KOPT-K1 (cell line): ENCODE measurements around the gene XXYLT1.
A peak's percentile ranks its signal among the peaks of the same experiment; 100 is the strongest.

Experiments
- H3K27ac ChIP-seq: fragments of 200-600 bp; sonication (generic); 2 replicates; pipeline ENCODE4 v1.5.1; 2016; ENCODE audit warnings: antibody characterized with exemption, mild to moderate bottlenecking, low read depth, low read length; ENCODE audit not compliant: poor library complexity, severe bottlenecking
- H3K36me3 ChIP-seq: fragments of 200-600 bp; sonication (generic); 2 replicates; pipeline ENCODE4 v1.5.1; 2017; ENCODE audit warnings: antibody characterized with exemption, mild to moderate bottlenecking, low read length, moderate library complexity; ENCODE audit not compliant: insufficient read depth
- H3K9me3 ChIP-seq: fragments of 200-600 bp; sonication (generic); 2 replicates; pipeline ENCODE4 v1.5.1; 2017; ENCODE audit warnings: antibody characterized with exemption, low read length, mild to moderate bottlenecking; ENCODE audit not compliant: insufficient read depth, poor library complexity, severe bottlenecking

The XXYLT1 gene

DNA sequence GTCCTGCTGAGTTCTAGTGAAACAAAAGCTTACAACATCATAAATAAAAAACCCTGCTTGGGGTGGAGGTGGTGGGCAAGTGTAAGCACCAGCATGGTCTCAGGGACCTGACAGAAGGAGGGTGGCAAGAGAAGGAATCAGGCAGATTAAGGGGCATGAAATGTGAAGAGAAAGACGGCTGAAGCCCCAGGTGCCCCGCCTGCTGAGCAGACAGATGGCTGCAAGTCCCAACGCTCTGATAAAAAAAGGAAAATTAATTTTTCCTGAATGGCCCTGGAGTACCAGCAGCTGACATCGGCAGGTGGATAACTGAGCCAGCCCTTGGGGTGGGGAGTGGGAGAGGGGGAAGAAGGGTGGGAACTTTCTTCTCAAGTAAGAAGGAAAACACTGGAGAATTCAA lies 137.9 kb downstream of the XXYLT1 start:
- Histone ChIP-seq H3K27ac (no peak overlapping the region), H3K36me3 (no peaks in the 10 kb centered on the region), H3K9me3 (no peaks in the 10 kb centered on the region)

DNA sequence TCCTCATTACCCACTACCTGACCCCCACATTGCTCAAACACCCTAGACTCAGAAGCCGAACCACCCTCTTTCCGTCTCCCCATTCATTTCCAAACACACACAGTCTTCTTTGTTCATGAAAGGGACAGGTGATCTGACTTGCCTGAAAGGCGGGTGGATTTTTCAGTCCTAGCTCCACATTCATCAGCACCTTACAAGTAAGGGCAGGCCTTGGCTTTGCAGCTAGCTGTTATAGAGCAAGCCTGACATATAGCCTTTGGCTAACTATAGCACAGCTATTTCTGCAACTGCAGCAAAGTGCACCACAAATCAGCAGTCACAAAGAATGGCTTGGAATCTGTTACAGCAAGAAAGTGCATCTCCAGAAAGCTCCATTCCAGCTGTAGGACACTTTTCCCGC lies 139.8 kb downstream of the XXYLT1 start:
- Histone ChIP-seq H3K27ac (no peak overlapping the region), H3K9me3 (no peaks in the 10 kb centered on the region), H3K36me3 (no peaks in the 10 kb centered on the region)

DNA sequence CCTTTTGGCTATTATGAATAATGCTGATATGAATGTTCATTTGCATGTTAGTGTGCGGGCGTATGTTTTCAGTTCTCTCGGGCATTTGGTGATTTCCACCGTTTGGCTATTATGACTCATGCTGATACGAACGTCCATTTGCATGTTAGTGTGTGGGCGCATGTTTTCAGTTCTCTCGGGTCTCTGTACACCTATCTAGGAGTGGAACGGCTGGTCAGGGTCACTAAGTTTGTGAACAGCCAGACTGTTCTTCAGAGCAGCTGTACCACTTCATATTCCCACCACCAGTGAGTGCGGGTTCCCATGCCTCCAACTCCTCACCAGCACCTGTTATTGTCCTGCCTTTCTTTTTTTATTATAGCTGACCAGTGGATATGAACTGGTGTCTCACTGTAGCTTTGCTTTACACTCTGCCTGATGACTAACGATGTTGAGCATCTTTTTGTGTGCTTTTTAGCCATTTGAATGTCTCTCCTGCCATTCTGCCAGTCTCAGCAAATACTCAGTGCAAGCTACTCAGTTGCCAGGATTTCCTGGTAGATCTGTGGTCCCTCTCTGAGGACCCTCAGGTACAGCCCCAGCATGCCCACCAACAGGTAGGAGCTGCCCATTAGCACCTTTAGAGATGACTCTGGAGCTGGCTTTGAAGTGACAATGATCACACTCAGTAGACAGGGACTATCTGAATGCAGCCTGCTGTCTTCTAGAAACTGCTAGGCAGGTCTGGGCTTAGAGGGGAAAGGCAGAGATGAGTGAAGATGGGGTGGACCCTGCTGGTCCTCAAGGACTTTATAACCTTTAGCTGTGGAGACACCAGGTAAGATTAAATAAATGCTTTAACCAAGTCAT lies 141.1 kb downstream of the XXYLT1 start:
- Histone ChIP-seq H3K9me3 (no peaks in the 10 kb centered on the region), H3K27ac (no peak overlapping the region), H3K36me3 (no peaks in the 10 kb centered on the region)

DNA sequence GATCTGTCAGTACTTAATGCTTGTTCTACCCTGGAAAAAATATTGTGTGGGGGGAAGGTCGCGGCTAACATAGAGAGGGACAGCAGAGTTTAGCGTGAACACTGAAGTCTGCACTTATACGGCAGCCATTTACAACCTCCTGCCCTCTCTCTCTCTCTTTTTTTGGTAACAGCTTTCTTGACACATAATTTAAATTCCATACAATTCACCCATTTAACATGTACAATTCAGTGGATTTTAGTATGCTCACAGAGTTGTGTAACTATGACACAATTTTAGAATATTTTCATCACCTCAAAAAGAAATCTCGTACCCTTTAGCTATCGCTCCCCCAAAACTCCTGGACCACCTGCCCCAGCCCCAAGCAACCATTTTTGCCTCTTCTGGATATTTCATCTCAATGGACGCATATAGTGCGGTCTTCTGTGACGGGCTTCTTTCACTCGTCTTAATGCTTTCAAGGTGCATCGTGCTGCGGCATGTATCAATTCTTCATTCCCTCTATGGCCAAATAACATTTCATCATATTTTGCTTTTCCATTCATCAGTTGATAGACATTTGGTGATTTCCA lies 141.8 kb downstream of the XXYLT1 start:
- H3K27ac ChIP-seq = no peak overlapping the region
- no peaks in the 10 kb centered on the region for H3K36me3 ChIP-seq
- no peaks in the 10 kb centered on the region for H3K9me3 ChIP-seq

DNA sequence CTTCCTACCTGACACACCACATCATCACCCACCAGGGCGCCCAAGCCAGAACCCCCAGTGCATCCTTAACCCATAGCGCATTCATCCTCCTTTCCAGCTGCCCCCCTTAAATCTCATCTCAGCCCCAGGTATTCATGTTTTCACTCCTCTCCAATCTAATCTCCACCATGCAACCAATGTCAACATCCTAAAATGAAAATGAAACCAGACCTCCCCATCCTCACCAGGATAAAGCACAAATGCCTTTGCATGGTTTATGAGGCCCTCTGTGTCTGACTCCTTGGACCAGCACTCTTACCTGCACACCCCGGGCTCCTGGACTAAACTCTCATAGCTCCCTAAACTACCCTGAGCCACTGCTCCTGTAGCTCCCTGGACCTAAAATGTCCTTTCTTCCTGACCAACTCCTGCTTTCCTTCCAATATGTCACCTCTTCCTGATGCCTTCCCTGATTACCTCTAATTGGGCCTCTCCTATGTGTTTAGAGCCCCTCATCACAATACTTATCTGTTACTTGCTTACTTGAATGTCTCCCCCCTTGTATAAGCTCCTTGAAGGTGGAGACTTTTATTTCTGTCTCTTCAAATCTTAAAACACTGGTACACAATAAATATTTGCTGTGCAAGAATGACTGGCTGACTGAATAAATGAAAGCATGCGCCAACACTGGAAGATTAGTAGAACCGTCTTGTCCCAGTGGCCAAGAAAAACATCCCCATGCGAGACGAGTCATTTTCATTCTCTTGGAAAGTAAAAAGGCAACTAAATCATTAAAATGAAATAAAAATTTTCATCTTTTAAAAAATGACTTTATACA lies 142.5 kb downstream of the XXYLT1 start:
- Histone ChIP-seq H3K9me3 (no peaks in the 10 kb centered on the region), H3K36me3 (no peaks in the 10 kb centered on the region), H3K27ac (peak overlapping the region; percentile 17)

DNA sequence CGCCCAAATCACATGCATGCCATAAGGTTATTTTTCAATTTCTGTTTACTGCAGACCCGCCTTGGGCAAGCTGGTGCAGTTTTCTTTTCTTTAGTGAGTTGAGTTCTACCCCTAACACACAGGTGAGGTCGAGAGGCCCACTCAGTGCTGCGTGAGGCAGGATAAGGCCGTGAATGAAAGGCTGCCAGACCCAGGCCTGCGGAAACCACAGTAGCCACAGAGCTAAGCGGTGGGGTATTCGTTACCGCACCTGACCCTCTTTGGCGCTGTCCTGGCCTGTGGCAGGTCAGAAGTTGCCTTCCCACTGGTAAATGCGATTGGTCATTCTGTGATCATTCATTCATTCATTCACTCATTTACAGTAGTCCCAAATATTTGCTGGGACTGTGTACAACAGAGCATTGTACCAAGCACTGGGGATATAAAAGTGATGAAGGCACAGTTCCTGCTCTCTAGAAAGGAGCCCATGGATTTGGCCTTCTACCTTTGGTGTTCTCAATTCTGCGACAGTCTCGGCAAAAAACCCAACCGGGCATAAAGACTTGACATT lies 144.8 kb downstream of the XXYLT1 start:
- no peaks in the 10 kb centered on the region for H3K9me3 ChIP-seq
- no peak overlapping the region for H3K27ac ChIP-seq
- H3K36me3 ChIP-seq = no peaks in the 10 kb centered on the region

DNA sequence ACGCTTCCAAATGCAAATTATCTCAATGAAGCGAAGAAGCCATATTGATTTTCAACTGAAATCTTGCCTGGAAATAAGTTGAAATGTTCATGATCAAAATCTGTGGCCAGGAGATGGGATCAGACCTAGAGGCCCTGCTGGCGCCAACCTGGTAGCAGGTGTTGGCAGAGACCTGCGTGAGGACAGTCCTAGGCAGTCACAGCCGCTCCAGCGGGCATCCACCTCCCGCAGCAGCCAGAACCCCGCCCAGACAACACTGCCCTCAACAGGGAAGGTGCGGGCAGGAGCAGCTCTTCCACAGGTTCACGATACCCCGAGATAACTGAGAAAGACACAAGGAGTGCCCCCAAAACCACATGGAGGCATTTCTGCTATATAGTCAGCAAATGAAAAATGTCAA lies 145.3 kb downstream of the XXYLT1 start:
- no peak overlapping the region for H3K27ac ChIP-seq
- no peaks in the 10 kb centered on the region for H3K36me3 ChIP-seq

DNA sequence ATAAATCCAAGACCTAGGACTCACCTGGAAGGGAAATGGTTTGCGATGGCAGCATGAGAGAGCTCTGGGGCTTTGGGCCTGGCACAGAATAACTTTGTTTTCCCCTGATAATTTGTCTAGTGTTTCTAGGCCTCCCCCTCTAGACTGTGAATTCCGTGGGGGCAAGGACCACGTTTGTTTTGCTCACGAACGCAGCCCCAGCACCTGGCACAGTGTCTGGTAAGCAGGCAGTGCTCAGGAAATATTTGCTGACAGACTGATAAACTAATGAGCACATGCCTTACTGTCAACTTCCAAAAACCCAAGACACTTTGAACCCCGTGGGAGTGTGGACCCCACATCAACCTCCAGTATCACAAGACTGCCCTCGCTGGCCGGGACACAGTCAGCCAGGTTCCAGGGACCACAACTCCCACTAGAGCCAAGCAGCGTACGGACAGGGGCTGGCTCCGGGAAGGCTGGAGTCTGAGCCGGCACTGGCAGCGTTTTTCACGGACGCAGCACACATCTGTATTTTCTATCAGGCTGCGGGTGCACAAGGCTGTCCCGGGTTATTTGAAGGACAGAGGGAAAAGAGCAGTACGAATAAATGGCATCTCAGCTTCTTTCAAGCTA lies 146.5 kb downstream of the XXYLT1 start:
- no peak overlapping the region for H3K27ac ChIP-seq

More for the DNA sequence above, 145.3 kb downstream of the XXYLT1 start:
- H3K9me3 ChIP-seq = no peaks in the 10 kb centered on the region

DNA sequence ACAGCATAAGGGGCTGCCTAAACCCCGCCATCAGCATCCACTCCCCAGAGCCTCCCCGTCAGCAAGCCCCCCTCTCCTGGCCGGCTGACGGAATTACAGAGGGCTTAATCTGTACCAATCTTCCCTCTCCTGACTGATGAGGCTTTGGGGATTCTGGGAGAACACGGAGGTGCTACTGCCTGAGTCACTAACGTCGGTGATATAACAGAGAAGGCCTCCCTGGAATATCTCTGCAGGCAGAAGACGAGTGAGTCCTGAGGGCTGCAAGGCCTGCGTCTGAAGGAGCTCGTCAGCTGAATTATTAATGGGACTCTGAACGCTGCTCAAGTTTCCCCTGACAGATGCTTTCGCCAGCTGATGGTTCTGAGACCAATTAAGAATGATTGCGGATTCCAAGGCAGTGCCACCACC lies 147.7 kb downstream of the XXYLT1 start:
- H3K9me3 ChIP-seq = no peaks in the 10 kb centered on the region
- H3K27ac ChIP-seq = no peak overlapping the region
- no peaks in the 10 kb centered on the region for H3K36me3 ChIP-seq

More for the DNA sequence above, 146.5 kb downstream of the XXYLT1 start:
- Histone ChIP-seq H3K36me3 (no peaks in the 10 kb centered on the region), H3K9me3 (no peaks in the 10 kb centered on the region)

DNA sequence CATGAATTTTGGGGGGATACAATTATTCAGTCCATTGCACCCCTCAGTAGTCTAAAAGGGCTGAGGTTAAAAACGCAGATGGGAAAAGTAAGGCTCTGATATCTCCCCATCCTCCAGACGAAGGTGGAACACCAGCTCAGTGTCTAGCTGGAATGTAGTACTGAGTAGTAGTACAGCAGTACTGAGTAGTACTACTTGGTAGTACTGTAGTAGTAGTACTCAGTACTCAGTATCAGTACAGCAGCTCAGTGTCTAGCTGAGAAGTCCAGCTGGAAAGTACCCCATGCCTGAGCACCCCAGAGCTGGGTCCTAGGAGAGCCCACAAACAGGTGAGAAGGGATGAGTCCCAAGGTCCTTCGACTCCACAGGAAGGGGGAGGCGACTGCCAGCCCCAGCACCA lies 148.7 kb downstream of the XXYLT1 start:
- Histone ChIP-seq H3K27ac (no peak overlapping the region), H3K36me3 (no peaks in the 10 kb centered on the region), H3K9me3 (no peaks in the 10 kb centered on the region)

DNA sequence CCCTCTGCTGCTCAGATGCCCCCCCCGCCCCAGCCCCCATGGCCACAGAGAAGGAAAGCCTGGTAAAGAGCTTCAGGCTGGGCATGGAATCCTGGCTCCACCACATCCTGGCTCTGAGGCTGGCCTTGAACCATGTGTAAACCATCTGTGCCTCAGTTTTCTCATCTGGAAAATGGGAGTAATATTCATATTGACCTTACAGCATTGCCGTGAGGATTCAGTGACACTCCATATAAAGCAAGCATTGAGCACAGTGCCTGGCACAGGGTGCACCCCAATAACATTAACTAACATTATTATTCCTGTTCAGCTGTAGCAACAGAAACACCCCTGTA lies 150.7 kb downstream of the XXYLT1 start:
- H3K36me3 ChIP-seq = no peaks in the 10 kb centered on the region
- no peak overlapping the region for H3K27ac ChIP-seq
- H3K9me3 ChIP-seq = no peaks in the 10 kb centered on the region

DNA sequence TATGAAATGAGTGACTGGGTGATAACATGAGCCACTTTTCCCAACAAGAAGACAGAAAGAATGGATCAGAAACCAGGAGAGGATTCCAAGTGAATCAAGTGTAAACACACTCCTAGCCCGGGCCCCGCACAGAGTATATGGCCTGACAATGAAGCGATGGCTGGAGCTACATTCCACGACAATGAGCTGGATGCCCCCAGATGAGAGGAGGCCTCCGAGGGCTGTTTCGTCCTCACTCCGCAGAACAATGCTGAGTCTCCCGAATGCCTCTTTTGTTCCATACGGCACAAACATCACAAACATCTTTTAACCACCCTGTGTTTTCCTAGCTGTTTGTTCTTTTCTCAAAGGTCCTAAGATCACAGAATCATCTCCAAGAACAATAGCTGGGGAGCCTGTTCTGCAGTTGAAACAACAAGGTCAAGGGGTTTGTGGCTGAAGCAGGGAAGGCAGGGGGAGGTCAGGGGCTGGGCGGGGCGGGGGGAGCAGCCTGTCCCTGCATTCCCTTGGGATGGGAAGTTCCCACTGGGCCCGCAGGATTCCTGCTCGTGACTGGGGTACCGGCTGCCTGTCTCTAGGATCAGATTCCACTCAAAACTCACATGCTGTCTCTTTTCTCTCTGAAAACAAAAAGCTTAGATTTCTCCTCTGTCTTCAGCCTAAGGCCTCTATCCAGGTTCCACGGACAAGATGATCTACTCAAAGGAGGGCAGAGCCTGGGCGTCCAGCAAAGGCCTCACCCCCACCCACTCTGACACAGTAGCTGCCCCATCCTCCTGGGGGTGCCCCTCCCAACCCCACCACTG lies 151.3 kb downstream of the XXYLT1 start:
- H3K9me3 ChIP-seq = no peaks in the 10 kb centered on the region
- H3K27ac ChIP-seq = no peak overlapping the region
- no peaks in the 10 kb centered on the region for H3K36me3 ChIP-seq

DNA sequence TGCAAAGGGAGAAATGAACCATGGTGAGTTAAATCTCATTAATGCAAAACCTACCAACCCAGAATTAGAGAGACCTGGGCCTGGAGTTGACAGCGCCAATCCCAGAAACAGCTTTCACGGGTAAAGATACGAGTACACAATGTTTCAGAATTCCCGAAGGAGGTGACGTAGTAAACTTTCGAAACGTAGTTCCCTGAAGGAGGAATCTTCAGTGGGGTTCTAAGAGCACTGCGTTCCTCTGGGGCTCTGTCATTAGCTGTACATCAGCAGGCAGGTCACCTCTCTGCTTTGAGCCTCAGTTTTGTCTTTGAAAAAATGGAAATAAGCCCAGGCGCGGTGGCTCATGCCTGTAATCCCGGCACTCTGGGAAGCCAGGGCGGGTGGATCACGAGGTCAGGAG lies 152.3 kb downstream of the XXYLT1 start:
- Histone ChIP-seq H3K9me3 (no peaks in the 10 kb centered on the region), H3K36me3 (no peaks in the 10 kb centered on the region), H3K27ac (peak overlapping the region; percentile 17)

DNA sequence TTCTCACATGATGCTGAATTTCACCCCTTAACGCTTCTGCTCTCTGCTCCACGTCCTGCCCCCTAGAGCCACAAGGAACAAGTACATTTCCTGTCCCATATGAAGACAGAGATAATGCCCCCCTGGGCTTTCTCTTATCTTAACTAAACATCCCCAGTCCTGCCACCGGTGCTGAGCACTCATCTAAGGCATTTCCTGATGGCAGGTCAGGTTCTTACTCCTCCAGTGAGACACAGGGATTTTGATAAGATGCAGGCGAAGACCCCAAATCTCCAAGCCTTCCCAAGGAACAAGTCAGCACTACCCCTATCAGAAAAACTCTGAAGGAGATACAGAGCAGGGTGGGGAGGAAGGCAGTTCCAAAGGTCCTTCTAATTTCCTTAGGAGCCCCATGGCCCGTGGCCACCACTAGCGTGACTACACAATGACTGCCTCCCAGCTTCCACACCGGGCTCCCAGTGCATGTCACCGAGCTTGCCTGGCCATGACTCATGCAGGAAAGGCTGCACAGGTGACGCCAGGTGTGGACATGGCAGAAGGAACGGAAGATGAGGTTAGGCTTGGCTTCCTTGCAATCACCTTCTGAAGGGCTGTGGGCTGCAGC lies 152.9 kb downstream of the XXYLT1 start:
- Histone ChIP-seq H3K9me3 (no peaks in the 10 kb centered on the region), H3K27ac (peak overlapping the region; percentile 17), H3K36me3 (no peaks in the 10 kb centered on the region)
